ENCODE measurements around the gene PRG2. TPM values are rescaled to one million over a fixed set of nuclear protein-coding genes. Genes with fewer than 3 reads are reported as not detected.

PRG2 gene
- total RNA-seq, 1 experiment from 2014 or later = not detected

GRCh38 chr11:57386178-57386940, 4.1 kb downstream of the PRG2 start:
- intact Hi-C loops (cut with micrococcal nuclease; ENCODE audit: unreplicated experiment) = no loop called here
- Histone ChIP-seq H4K20me1 (ENCODE audit: insufficient read depth) (no peaks in the 10 kb centered on the region), H3K79me2 (ENCODE audit: low read depth) (no peaks in the 10 kb centered on the region), H3K4me2 (no peak overlapping the region), H3K27ac (no peak overlapping the region), H3K4me1 (replicated peaks; ENCODE audit: insufficient read depth) (no peaks in the 10 kb centered on the region), H3K9me2 (ENCODE audit: insufficient read depth) (no peaks in the 10 kb centered on the region), H3K4me3 (no peak overlapping the region), H3K27me3 (ENCODE audit: insufficient read depth, low read depth) (peaks cover 99% of the 10 kb centered on the region), H3K36me3 (ENCODE audit: low read depth) (no peaks in the 10 kb centered on the region), H3K9me3 (ENCODE audit: insufficient read depth, low read depth) (no peaks in the 10 kb centered on the region), H3F3A (ENCODE audit: insufficient read depth, low read depth) (no peaks in the 10 kb centered on the region), H2AFZ (no peak overlapping the region)
- DNase-seq = no peak
- ChIA-PET POLR2A (ENCODE audit: unreplicated experiment) (no interaction called here), CTCF (interaction anchor here (1.0 kb wide), 1 partner anchor 50 kb away, joined by 7 read pairs; no protein-coding TSS in a partner anchor)
- no TSS peak for BruUV-seq (replicated peaks)
- TF ChIP-seq, protein P1, sequence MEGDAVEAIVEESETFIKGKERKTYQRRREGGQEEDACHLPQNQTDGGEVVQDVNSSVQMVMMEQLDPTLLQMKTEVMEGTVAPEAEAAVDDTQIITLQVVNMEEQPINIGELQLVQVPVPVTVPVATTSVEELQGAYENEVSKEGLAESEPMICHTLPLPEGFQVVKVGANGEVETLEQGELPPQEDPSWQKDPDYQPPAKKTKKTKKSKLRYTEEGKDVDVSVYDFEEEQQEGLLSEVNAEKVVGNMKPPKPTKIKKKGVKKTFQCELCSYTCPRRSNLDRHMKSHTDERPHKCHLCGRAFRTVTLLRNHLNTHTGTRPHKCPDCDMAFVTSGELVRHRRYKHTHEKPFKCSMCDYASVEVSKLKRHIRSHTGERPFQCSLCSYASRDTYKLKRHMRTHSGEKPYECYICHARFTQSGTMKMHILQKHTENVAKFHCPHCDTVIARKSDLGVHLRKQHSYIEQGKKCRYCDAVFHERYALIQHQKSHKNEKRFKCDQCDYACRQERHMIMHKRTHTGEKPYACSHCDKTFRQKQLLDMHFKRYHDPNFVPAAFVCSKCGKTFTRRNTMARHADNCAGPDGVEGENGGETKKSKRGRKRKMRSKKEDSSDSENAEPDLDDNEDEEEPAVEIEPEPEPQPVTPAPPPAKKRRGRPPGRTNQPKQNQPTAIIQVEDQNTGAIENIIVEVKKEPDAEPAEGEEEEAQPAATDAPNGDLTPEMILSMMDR (conservative IDR thresholded peaks at IDR 0.05) = no peak
- no peak for TF ChIP-seq EZH2 (IDR thresholded peaks at IDR 0.05; ENCODE audit: low read depth)

DNA sequence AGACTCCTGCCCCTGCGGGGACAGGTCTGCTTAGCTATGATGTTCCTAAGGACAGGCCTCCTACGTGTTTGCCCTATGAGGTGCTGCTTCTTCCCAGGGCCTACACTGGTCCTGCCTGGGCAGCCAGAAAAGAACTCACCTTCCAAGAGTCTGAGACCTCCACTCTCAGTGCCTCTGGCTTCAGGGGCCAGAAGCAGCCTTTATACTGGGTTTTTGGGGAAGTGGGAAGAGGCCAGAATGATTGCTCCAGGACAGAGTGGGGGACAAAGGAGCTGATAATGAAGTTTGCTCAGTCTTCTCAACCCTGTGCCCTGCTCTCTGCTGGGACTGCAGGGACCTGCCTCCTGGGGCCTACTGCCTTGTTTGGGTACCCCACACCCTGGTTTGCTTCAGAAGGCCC, 9.5 kb downstream of the PRG2 start, which contains the start of gene PRG3:
PRG3 (minus strand) TSS at position 176 of the 400 bp plus-strand sequence. CDS start 442 bp downstream, outside the sequence.
- Histone ChIP-seq H3K27me3 (ENCODE audit: insufficient read depth, low read depth) (peaks cover 87% of the 10 kb centered on the region), H3K9me2 (ENCODE audit: insufficient read depth) (no peaks in the 10 kb centered on the region), H3K79me2 (ENCODE audit: low read depth) (no peaks in the 10 kb centered on the region), H3K27ac (no peak within 1 kb of the TSS), H3K4me2 (no peak within 1 kb of the TSS), H3F3A (ENCODE audit: insufficient read depth, low read depth) (no peaks in the 10 kb centered on the region), H4K20me1 (ENCODE audit: insufficient read depth) (no peaks in the 10 kb centered on the region), H3K36me3 (ENCODE audit: low read depth) (no peaks in the 10 kb centered on the region), H3K4me3 (no peak within 1 kb of the TSS), H3K9me3 (ENCODE audit: insufficient read depth, low read depth) (no peaks in the 10 kb centered on the region), H2AFZ (no peak within 1 kb of the TSS), H3K4me1 (replicated peaks; ENCODE audit: insufficient read depth) (no peaks in the 10 kb centered on the region)
- POLR2A ChIA-PET (ENCODE audit: unreplicated experiment) = no interaction called here
- TF ChIP-seq, protein P1 (conservative IDR thresholded peaks at IDR 0.05) = no peak
- no peak for TF ChIP-seq EZH2 (IDR thresholded peaks at IDR 0.05; ENCODE audit: low read depth)
- CTCF ChIA-PET = no interaction called here
- no TSS peak for BruUV-seq (replicated peaks)
- intact Hi-C loops (cut with micrococcal nuclease; ENCODE audit: unreplicated experiment) = no loop called here
- DNase-seq = no peak

DNA sequence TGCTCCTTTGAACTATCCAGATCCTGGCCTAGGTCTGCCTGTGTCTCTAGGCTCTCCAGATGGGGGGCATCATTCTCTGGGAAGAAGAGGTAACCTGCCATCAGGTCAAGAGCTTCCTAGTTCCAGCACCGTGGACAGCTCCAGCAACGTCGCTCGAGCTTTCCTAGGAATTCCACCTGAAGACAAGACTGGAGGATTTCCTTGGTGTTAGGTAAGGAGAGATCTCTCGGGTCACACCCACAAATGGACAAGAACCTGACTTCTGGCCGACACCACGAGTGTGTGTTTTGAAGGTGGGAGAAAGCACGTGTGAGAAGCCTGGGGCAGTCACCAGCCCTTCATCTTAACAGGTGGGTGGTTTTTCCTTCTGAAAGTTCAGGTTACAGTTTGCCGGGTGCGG, 10.7 kb downstream of the PRG2 start:
- H3K36me3 ChIP-seq (ENCODE audit: low read depth) = no peaks in the 10 kb centered on the region
- H3K9me2 ChIP-seq (ENCODE audit: insufficient read depth) = no peaks in the 10 kb centered on the region
- no peaks in the 10 kb centered on the region for H3K4me1 ChIP-seq (replicated peaks; ENCODE audit: insufficient read depth)
- no peak overlapping the region for H3K27ac ChIP-seq
- no TSS peak for BruUV-seq (replicated peaks)
- ChIA-PET CTCF (no interaction called here), POLR2A (ENCODE audit: unreplicated experiment) (interaction anchor here (0.6 kb wide), 1 partner anchor 54 kb away, joined by 3 read pairs; no protein-coding TSS in a partner anchor)
- H4K20me1 ChIP-seq (ENCODE audit: insufficient read depth) = no peaks in the 10 kb centered on the region
- peak; percentile 38 to 47 for DNase-seq
- TF ChIP-seq EZH2 (IDR thresholded peaks at IDR 0.05; ENCODE audit: low read depth) = no peak
- TF ChIP-seq, protein P1 (conservative IDR thresholded peaks at IDR 0.05) = no peak
- no peak overlapping the region for H2AFZ ChIP-seq
- H3K79me2 ChIP-seq (ENCODE audit: low read depth) = no peaks in the 10 kb centered on the region
- H3K9me3 ChIP-seq (ENCODE audit: insufficient read depth, low read depth) = no peaks in the 10 kb centered on the region
- no peak overlapping the region for H3K4me2 ChIP-seq
- H3F3A ChIP-seq (ENCODE audit: insufficient read depth, low read depth) = no peaks in the 10 kb centered on the region
- no peak overlapping the region for H3K4me3 ChIP-seq
- peaks cover 74% of the 10 kb centered on the region for H3K27me3 ChIP-seq (ENCODE audit: insufficient read depth, low read depth)
- intact Hi-C loops (cut with micrococcal nuclease; ENCODE audit: unreplicated experiment) = no loop called here
